Upper lobe of left lung (tissue), 4 donors: Measurements from ENCODE around the gene DPH2.

ENCODE experiments used
- POLR2A ChIP-seq, 4 donors: fragments of 450-650 bp; IDR thresholded peaks; one replicate each; pipeline ENCODE4 v1.5.1; 2016 to 2017; ENCODE audit warnings: antibody characterized with exemption in 4 of 4, mild to moderate bottlenecking in 2 of 4
- TF ChIP-seq, protein P1 (sequence below), 6 experiments: fragments of 450-650 bp in 4 of 6; fragments of 200-600 bp in 2 of 6; sonication (generic) in 2 of 6; IDR thresholded peaks; one replicate each; pipeline ENCODE4 v1.5.1; 2016 to 2019; ENCODE audit warnings: antibody characterized with exemption in 6 of 6

- no peak for TF ChIP-seq POLR2A (IDR thresholded peaks at IDR 0.05)
- TF ChIP-seq, protein P1, sequence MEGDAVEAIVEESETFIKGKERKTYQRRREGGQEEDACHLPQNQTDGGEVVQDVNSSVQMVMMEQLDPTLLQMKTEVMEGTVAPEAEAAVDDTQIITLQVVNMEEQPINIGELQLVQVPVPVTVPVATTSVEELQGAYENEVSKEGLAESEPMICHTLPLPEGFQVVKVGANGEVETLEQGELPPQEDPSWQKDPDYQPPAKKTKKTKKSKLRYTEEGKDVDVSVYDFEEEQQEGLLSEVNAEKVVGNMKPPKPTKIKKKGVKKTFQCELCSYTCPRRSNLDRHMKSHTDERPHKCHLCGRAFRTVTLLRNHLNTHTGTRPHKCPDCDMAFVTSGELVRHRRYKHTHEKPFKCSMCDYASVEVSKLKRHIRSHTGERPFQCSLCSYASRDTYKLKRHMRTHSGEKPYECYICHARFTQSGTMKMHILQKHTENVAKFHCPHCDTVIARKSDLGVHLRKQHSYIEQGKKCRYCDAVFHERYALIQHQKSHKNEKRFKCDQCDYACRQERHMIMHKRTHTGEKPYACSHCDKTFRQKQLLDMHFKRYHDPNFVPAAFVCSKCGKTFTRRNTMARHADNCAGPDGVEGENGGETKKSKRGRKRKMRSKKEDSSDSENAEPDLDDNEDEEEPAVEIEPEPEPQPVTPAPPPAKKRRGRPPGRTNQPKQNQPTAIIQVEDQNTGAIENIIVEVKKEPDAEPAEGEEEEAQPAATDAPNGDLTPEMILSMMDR (IDR thresholded peaks at IDR 0.05) = no peak
These were observed 25.3 kb downstream of the DPH2 start for GRCh38 chr1:43994794-43995790.
